IMR-90 (cell line): Measurements from ENCODE around the gene OOSP3. TPM values are rescaled to one million over a fixed set of nuclear protein-coding genes. Genes with fewer than 3 reads are reported as not detected.

Experiments used
- ATAC-seq: fragments of 200-7000 bp; cut with Tn5 transposase; 2 replicates; pipeline ENCODE4 v1.9.1; 2020; ENCODE audit warnings: low read depth, mild to moderate bottlenecking, moderate library complexity
- BruUV-seq: library from RNA; stranded (reverse); fragments of 400-500 nt; replicated peaks from 2 replicates; lab custom pipeline; 2021; lab: Mats Ljungman, UMichigan
- CTCF ChIA-PET: fragments of 300-600 bp; formaldehyde crosslinking; extraction: SDS; loops from one replicate; lab custom pipeline; 2021; ENCODE audit warnings: antibody characterized with exemption; lab: Yijun Ruan, JAX
- POLR2A ChIA-PET: fragments of 300-600 bp; sonication (Branson Sonifier 250); formaldehyde crosslinking; loops from one replicate; lab custom pipeline; 2022; ENCODE audit warnings: antibody characterized with exemption; ENCODE audit not compliant: unreplicated experiment; lab: Charles Lee
- DNase-seq: peaks from one replicate; pipeline ENCODE4 v3.0.0; 2013
- H2AFZ ChIP-seq: replicated peaks from 2 replicates; pipeline ENCODE3; 2013; ENCODE audit warnings: low read length, mild to moderate bottlenecking; ENCODE audit not compliant: poor library complexity
- H2AK5ac ChIP-seq: 2 replicates; pipeline ENCODE4 v1.6.1; 2013; ENCODE audit warnings: low read depth, low read length, inconsistent platforms
- H2AK9ac ChIP-seq: replicated peaks from 2 replicates; pipeline ENCODE3; 2013; ENCODE audit warnings: mild to moderate bottlenecking, low read depth, low read length, moderate library complexity; ENCODE audit not compliant: poor library complexity
- H2BK120ac ChIP-seq: 2 replicates; pipeline ENCODE4 v1.6.1; 2013; ENCODE audit warnings: low read depth, low read length, inconsistent platforms
- H2BK15ac ChIP-seq: 3 replicates; pipeline ENCODE4 v1.6.1; 2013; ENCODE audit warnings: low read depth, low read length, inconsistent platforms
- H2BK20ac ChIP-seq: 2 replicates; pipeline ENCODE4 v1.6.1; 2013; ENCODE audit warnings: low read depth, mild to moderate bottlenecking, inconsistent platforms, low read length, moderate library complexity
- H2BK5ac ChIP-seq: 2 replicates; pipeline ENCODE4 v1.6.1; 2013; ENCODE audit warnings: mild to moderate bottlenecking, low read depth, low read length, inconsistent platforms; ENCODE audit not compliant: poor library complexity, severe bottlenecking
- H3K14ac ChIP-seq: replicated peaks from 2 replicates; pipeline ENCODE4 v1.6.1; 2013; ENCODE audit warnings: low read depth, low read length, inconsistent platforms
- H3K18ac ChIP-seq: 2 replicates; pipeline ENCODE4 v1.6.1; 2013; ENCODE audit warnings: low read depth, low read length, control low read depth
- H3K23ac ChIP-seq: 2 replicates; pipeline ENCODE4 v1.6.1; 2013; ENCODE audit warnings: low read depth, low read length, inconsistent platforms
- H3K27ac ChIP-seq: 2 replicates; pipeline ENCODE4 v1.5.1; 2013; ENCODE audit warnings: mild to moderate bottlenecking, control low read depth, low read length; ENCODE audit not compliant: insufficient read depth
- H3K27me3 ChIP-seq: 2 replicates; pipeline ENCODE4 v1.6.1; 2013; ENCODE audit warnings: low read length; ENCODE audit not compliant: control insufficient read depth, insufficient read depth
- H3K36me3 ChIP-seq: 2 replicates; pipeline ENCODE4 v1.6.1; 2013; ENCODE audit warnings: low read length, mixed read lengths; ENCODE audit not compliant: control insufficient read depth, insufficient read depth
- H3K4ac ChIP-seq: 2 replicates; pipeline ENCODE4 v1.6.1; 2013; ENCODE audit warnings: low read depth, low read length, inconsistent platforms
- H3K4me1 ChIP-seq: 2 replicates; pipeline ENCODE4 v1.6.1; 2013; ENCODE audit warnings: low read length, mixed read lengths; ENCODE audit not compliant: control insufficient read depth, insufficient read depth
- H3K4me2 ChIP-seq: 2 replicates; pipeline ENCODE4 v1.6.1; 2013; ENCODE audit warnings: low read depth, mild to moderate bottlenecking, control low read depth, low read length, moderate library complexity
- H3K4me3 ChIP-seq: 2 replicates; pipeline ENCODE4 v1.5.1; 2013; ENCODE audit warnings: low read depth, mild to moderate bottlenecking, control low read depth, low read length, moderate library complexity; ENCODE audit not compliant: insufficient read depth
- H3K56ac ChIP-seq: 2 replicates; pipeline ENCODE4 v1.6.1; 2013; ENCODE audit warnings: low read length, inconsistent platforms; ENCODE audit not compliant: insufficient read depth; ENCODE audit errors: extremely low read depth
- H3K79me1 ChIP-seq, 2 experiments: 2 replicates each; pipeline ENCODE4 v1.6.1; 2013; ENCODE audit warnings: low read length in 2 of 2, inconsistent platforms in 1 of 2, low read depth in 1 of 2
- H3K9ac ChIP-seq: 2 replicates; pipeline ENCODE4 v1.6.1; 2013; ENCODE audit warnings: low read depth, low read length, control low read depth
- H3K9me1 ChIP-seq: 2 replicates; pipeline ENCODE4 v1.6.1; 2013; ENCODE audit warnings: low read length, inconsistent platforms; ENCODE audit not compliant: insufficient read depth
- H3K9me3 ChIP-seq: 2 replicates; pipeline ENCODE4 v1.6.1; 2013; ENCODE audit warnings: low read length; ENCODE audit not compliant: control insufficient read depth, insufficient read depth
- H4K20me1 ChIP-seq: 2 replicates; pipeline ENCODE4 v1.6.1; 2013; ENCODE audit warnings: low read length, inconsistent platforms; ENCODE audit not compliant: insufficient read depth
- H4K5ac ChIP-seq: 2 replicates; pipeline ENCODE4 v1.6.1; 2013; ENCODE audit warnings: mild to moderate bottlenecking, low read depth, low read length, control low read depth
- H4K8ac ChIP-seq, 2 experiments: 2 replicates each; pipeline ENCODE4 v1.6.1; 2013; ENCODE audit warnings: low read depth in 2 of 2, low read length in 2 of 2, control low read depth in 1 of 2, inconsistent platforms in 1 of 2
- H4K91ac ChIP-seq: 2 replicates; pipeline ENCODE4 v1.6.1; 2013; ENCODE audit warnings: low read depth, low read length, inconsistent platforms; ENCODE audit not compliant: insufficient read depth
- CEBPB ChIP-seq: IDR thresholded peaks from 2 replicates; pipeline ENCODE4 v1.6.1; 2012; ENCODE audit warnings: low read depth, low read length, improper control_type of control experiment
- CHD1 ChIP-seq: IDR thresholded peaks from 2 replicates; pipeline ENCODE4 v1.6.1; 2012; ENCODE audit warnings: low read depth, low read length, improper control_type of control experiment
- FOS ChIP-seq: fragments of 150-350 bp; IDR thresholded peaks from 2 replicates; pipeline ENCODE4 v1.6.1; 2016; ENCODE audit warnings: low read depth, low read length
- MAFK ChIP-seq: IDR thresholded peaks from 2 replicates; pipeline ENCODE4 v1.6.1; 2012; ENCODE audit warnings: low read depth, low read length, improper control_type of control experiment
- MAZ ChIP-seq: IDR thresholded peaks from 2 replicates; pipeline ENCODE4 v1.6.1; 2012; ENCODE audit warnings: low read depth, mild to moderate bottlenecking, low read length, improper control_type of control experiment, moderate library complexity, borderline replicate concordance
- MXI1 ChIP-seq: IDR thresholded peaks from 2 replicates; pipeline ENCODE4 v1.6.1; 2012; ENCODE audit warnings: low read depth, mild to moderate bottlenecking, low read length, moderate library complexity, borderline replicate concordance
- NFE2L2 ChIP-seq: fragments of 150-350 bp; IDR thresholded peaks from 2 replicates; pipeline ENCODE4 v1.6.1; 2016; ENCODE audit warnings: low read depth, mild to moderate bottlenecking, low read length
- RCOR1 ChIP-seq: IDR thresholded peaks from 2 replicates; pipeline ENCODE4 v1.6.1; 2012; ENCODE audit warnings: mild to moderate bottlenecking, low read length, improper control_type of control experiment; ENCODE audit not compliant: insufficient replicate concordance
- RFX5 ChIP-seq: IDR thresholded peaks from 2 replicates; pipeline ENCODE4 v1.8.0; 2012; ENCODE audit warnings: low read depth, mild to moderate bottlenecking, low read length, moderate library complexity
- SMC3 ChIP-seq: fragments of 150-350 bp; IDR thresholded peaks from 2 replicates; pipeline ENCODE4 v1.6.1; 2016; ENCODE audit warnings: low read depth, mild to moderate bottlenecking, antibody characterized with exemption, low read length, moderate library complexity
- WGBS, 2 experiments: methylation state at CpG; one replicate each; pipeline versions ENCODE4 v1.1.5 to v1.1.7; 2013; ENCODE audit warnings: missing lambda C conversion rate in 2 of 2; ENCODE audit not compliant: insufficient read length in 1 of 2; ENCODE audit errors: extremely low coverage in 2 of 2; 5-methylcytosine and 5-hydroxymethylcytosine counted together
- dilution Hi-C: fragments of 300-500 bp; cut with HindIII; formaldehyde crosslinking; loops from one replicate; pipeline ENCODE4 v1.14.3; 2018; ENCODE audit warnings: low sequenced_read_pairs; ENCODE audit not compliant: unreplicated experiment
- in situ Hi-C: fragments of 300-500 bp; cut with MboI; formaldehyde crosslinking; loops from 3 replicates; pipeline ENCODE4 v1.14.3; 2019; ENCODE audit warnings: low sequenced_read_pairs, inconsistent platforms, mixed read lengths
- intact Hi-C: fragments of 100-400 bp; cut with micrococcal nuclease; formaldehyde crosslinking; loops from 2 replicates; pipeline ENCODE4 v1.10.0; 2022
- polyA plus RNA-seq, 3 experiments: library from polyadenylated mRNA; depleted of rRNA; stranded (reverse); fragments of >200 nt; gene quantifications; 2 replicates each; pipeline ENCODE4 v1.2.3, GENCODE V29; 2012; ENCODE audit warnings: low replicate concordance in 1 of 3
- total RNA-seq: library from RNA; depleted of rRNA; stranded (reverse); fragments of >200 nt; gene quantifications from 2 replicates; pipeline ENCODE4 v1.2.3, GENCODE V29; 2012

Gene OOSP3
- total and polyA plus RNA-seq, 2 of the 4 experiments (the other 2 are of a cell fraction) = not detected

GRCh38 chr11:59862252-59862651 lies 16.3 kb upstream of the OOSP3 start:
- in situ Hi-C loops = no loop called here
- POLR2A ChIA-PET = no interaction called here

More at GRCh38 chr11:59862252-59862651, 16.3 kb upstream of the OOSP3 start:
- H3K9ac ChIP-seq = no peak overlapping the region
- no peaks in the 10 kb centered on the region for H3K79me1 ChIP-seq
- no peak overlapping the region for H3K14ac ChIP-seq
- no peak overlapping the region for H2AFZ ChIP-seq
- DNase-seq = no peak
- intact Hi-C loops (no loop called here), dilution Hi-C loops (no loop called here)
- H3K36me3 ChIP-seq = no peaks in the 10 kb centered on the region
- no peak overlapping the region for H3K23ac ChIP-seq
- no peak for TF ChIP-seq CEBPB
- TF ChIP-seq CHD1 = no peak
- TF ChIP-seq RFX5 = no peak
- no peak for TF ChIP-seq FOS
- TF ChIP-seq SMC3 = no peak
- no peak for TF ChIP-seq MAZ
- TF ChIP-seq MXI1 = no peak
- no peak for TF ChIP-seq MAFK
- no peak for TF ChIP-seq RCOR1
- TF ChIP-seq NFE2L2 = no peak
- H4K5ac ChIP-seq = no peak overlapping the region
- H3K56ac ChIP-seq = no peak overlapping the region
- H2BK20ac ChIP-seq = no peak overlapping the region
- no peak overlapping the region for H2BK5ac ChIP-seq
- no peak overlapping the region for H2BK120ac ChIP-seq
- no TSS peak for BruUV-seq
- H3K4ac ChIP-seq = no peak overlapping the region
- no peak overlapping the region for H3K4me2 ChIP-seq
- no peaks in the 10 kb centered on the region for H3K27me3 ChIP-seq
- H3K4me1 ChIP-seq = no peaks in the 10 kb centered on the region
- H3K4me3 ChIP-seq = no peak overlapping the region
- no peak overlapping the region for H3K18ac ChIP-seq
- no CpG with 5 or more reads among the region's 3 CpGs for WGBS, 2 experiments
- H3K9me3 ChIP-seq = no peaks in the 10 kb centered on the region
- H4K8ac ChIP-seq = no peak overlapping the region
- ATAC-seq = no peak
- no peak overlapping the region for H2BK15ac ChIP-seq
- H4K20me1 ChIP-seq = no peaks in the 10 kb centered on the region
- H3K27ac ChIP-seq = no peak overlapping the region
- CTCF ChIA-PET = no interaction called here
- H3K9me1 ChIP-seq = no peaks in the 10 kb centered on the region
- no peak overlapping the region for H4K91ac ChIP-seq
- H2AK5ac ChIP-seq = no peak overlapping the region
- no peak overlapping the region for H2AK9ac ChIP-seq
